Measurements from ENCODE around the gene ZSCAN12.

The ZSCAN12 gene

GRCh38 chr6:28354688-28355554 lies 44.6 kb downstream of the ZSCAN12 start:
- TF ChIP-seq CTCF (conservative IDR thresholded peaks at IDR 0.05; ENCODE audit: low read depth, low read length), result no peak
- H3K4me3 ChIP-seq (ENCODE audit: low read depth, low read length), result no peak overlapping the region
- no peak for DNase-seq (ENCODE audit: low read depth)

GRCh38 chr6:28353981-28354676 lies 45.4 kb downstream of the ZSCAN12 start:
- TF ChIP-seq CTCF (conservative IDR thresholded peaks at IDR 0.05; ENCODE audit: low read depth, low read length), result no peak
- no peak overlapping the region for H3K4me3 ChIP-seq (ENCODE audit: low read depth, low read length)

GRCh38 chr6:28353356-28353755 lies 46.2 kb downstream of the ZSCAN12 start:
- TF ChIP-seq CTCF (conservative IDR thresholded peaks at IDR 0.05; ENCODE audit: low read depth, low read length), result no peak
- DNase-seq (ENCODE audit: low read depth), result no peak
- no peak overlapping the region for H3K4me3 ChIP-seq (ENCODE audit: low read depth, low read length)

More at GRCh38 chr6:28353981-28354676, 45.4 kb downstream of the ZSCAN12 start:
- DNase-seq (ENCODE audit: low read depth), result peak; percentile 23

- DNase-seq (ENCODE audit: low read depth), result no peak
- TF ChIP-seq CTCF (conservative IDR thresholded peaks at IDR 0.05; ENCODE audit: low read depth, low read length), result no peak
- H3K4me3 ChIP-seq (ENCODE audit: low read depth, low read length), result no peak overlapping the region
These were observed 48.0 kb downstream of the ZSCAN12 start for GRCh38 chr6:28351493-28351925.

- no peak for DNase-seq (ENCODE audit: low read depth)
- no peak for TF ChIP-seq CTCF (conservative IDR thresholded peaks at IDR 0.05; ENCODE audit: low read depth, low read length)
- H3K4me3 ChIP-seq (ENCODE audit: low read depth, low read length), result no peak overlapping the region
These were observed 48.5 kb downstream of the ZSCAN12 start for GRCh38 chr6:28351087-28351486.

- no peak for TF ChIP-seq CTCF (conservative IDR thresholded peaks at IDR 0.05; ENCODE audit: low read depth, low read length)
- DNase-seq (ENCODE audit: low read depth), result peak; percentile 76
- H3K4me3 ChIP-seq (ENCODE audit: low read depth, low read length), result peak within 1 kb of the TSS; percentile 84
These were observed 49.4 kb downstream of the ZSCAN12 start, which contains the start of gene ZKSCAN3 for GRCh38 chr6:28349892-28350737. TSS of gene ZKSCAN3 (plus strand) at chr6:28349947. CDS start at chr6:28359587, 9,640 bp downstream.

All from choroid plexus epithelial cell (primary cell).